NB4 (cell line): Measurements from ENCODE around the gene RBM43.
"Not testable (repeated sequence)": the region's sequence is repeated elsewhere in the genome, so short reads cannot be mapped to it uniquely, and the experiment has no call there.

Experiments used
- DNase-seq: peaks from one replicate; pipeline ENCODE4 v3.0.0; 2010; ENCODE audit warnings: low read depth
- H3K4me3 ChIP-seq: one replicate; pipeline ENCODE4 v1.5.1; 2011; ENCODE audit warnings: mild to moderate bottlenecking, low read depth, low read length, moderate library complexity
- CTCF ChIP-seq: IDR thresholded peaks from one replicate; pipeline ENCODE4 v1.5.1; 2012; ENCODE audit warnings: low read depth, low read length
- MAX ChIP-seq: IDR thresholded peaks from 2 replicates; pipeline ENCODE4 v1.6.1; 2011; ENCODE audit warnings: low read depth, low read length
- MYC ChIP-seq: IDR thresholded peaks from 2 replicates; pipeline ENCODE4 v1.6.1; 2011; ENCODE audit warnings: low read depth, low read length
- POLR2A ChIP-seq: IDR thresholded peaks from 2 replicates; pipeline ENCODE4 v1.6.1; 2011; ENCODE audit warnings: mild to moderate bottlenecking; ENCODE audit not compliant: insufficient read length; ENCODE audit errors: extremely low read depth

RBM43 gene

GRCh38 chr2:151241224-151241623 is 20.4 kb downstream of the RBM43 start:
- H3K4me3 ChIP-seq: no peak overlapping the region
- TF ChIP-seq POLR2A: no peak
- TF ChIP-seq CTCF: no peak
- no peak for TF ChIP-seq MYC
- no peak for TF ChIP-seq MAX
- DNase-seq: no peak

- TF ChIP-seq MAX (no peak), POLR2A (no peak), CTCF (no peak), MYC (no peak)
- DNase-seq: no peak
- no peak overlapping the region for H3K4me3 ChIP-seq
These were observed 21.2 kb downstream of the RBM43 start for GRCh38 chr2:151240433-151240832.

- DNase-seq: peak; percentile 14
- no peak overlapping the region for H3K4me3 ChIP-seq
- TF ChIP-seq MYC: no peak
- no peak for TF ChIP-seq POLR2A
- no peak for TF ChIP-seq MAX
- TF ChIP-seq CTCF: no peak
These were observed 22.0 kb downstream of the RBM43 start for GRCh38 chr2:151239624-151240023.

GRCh38 chr2:151238527-151239487 is 22.9 kb downstream of the RBM43 start:
- DNase-seq: peak; percentile 85

GRCh38 chr2:151237422-151238025 is 24.1 kb downstream of the RBM43 start:
- DNase-seq: no peak
- TF ChIP-seq POLR2A (no peak), MAX (no peak), MYC (no peak), CTCF (no peak)
- no peak overlapping the region for H3K4me3 ChIP-seq

More at GRCh38 chr2:151238527-151239487, 22.9 kb downstream of the RBM43 start:
- no peak overlapping the region for H3K4me3 ChIP-seq
- TF ChIP-seq CTCF (peak; percentile 59), MAX (0 out of 2 replicates have a peak, but pooled peaks have one; percentile 25), POLR2A (no peak), MYC (peak; percentile 25; the same call in 1 of the 2 replicates)

GRCh38 chr2:151233760-151234159 is 27.9 kb downstream of the RBM43 start:
- DNase-seq, H3K4me3 ChIP-seq: not testable (repeated sequence)

- not testable (repeated sequence) for DNase-seq, H3K4me3 ChIP-seq
These were observed 28.4 kb downstream of the RBM43 start for GRCh38 chr2:151233288-151233687.
